ENCODE measurements around the gene MIOS.

GRCh38 chr7:7563813-7564212 is 2.9 kb upstream of the MIOS start:
- TF ChIP-seq CTCF (IDR thresholded peaks at IDR 0.05): no peak
- TF ChIP-seq POLR2A (IDR thresholded peaks at IDR 0.05): no peak

Data from thyroid gland (tissue), 4 donors.